ENCODE measurements around the gene VMO1.
A peak's percentile ranks its signal among the peaks of the same experiment; 100 is the strongest.

The VMO1 gene

GRCh38 chr17:4796552-4796920 lies 10.4 kb upstream of the VMO1 start:
- peak; percentile 67 for DNase-seq

GRCh38 chr17:4795168-4795567 lies 9.0 kb upstream of the VMO1 start:
- DNase-seq: no peak

DNA sequence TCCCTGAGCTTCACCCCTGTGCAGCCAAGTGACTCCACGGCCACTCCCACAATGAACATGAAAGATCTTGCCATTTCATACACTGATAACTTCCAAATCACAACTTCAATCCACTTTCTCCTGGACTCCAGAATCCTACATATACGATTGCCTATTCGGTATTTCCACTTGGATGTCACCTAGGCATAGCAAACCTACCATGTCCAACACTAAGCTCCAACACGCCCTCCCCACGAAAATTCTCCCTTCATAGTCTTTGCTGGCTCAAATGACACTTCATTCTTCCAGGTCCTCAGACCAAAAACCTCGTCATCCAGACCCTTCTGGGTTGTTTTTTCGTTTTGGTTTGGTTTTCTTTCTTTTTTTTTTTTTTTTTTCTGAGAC lies 4.5 kb upstream of the VMO1 start:
- no peak for DNase-seq

DNA sequence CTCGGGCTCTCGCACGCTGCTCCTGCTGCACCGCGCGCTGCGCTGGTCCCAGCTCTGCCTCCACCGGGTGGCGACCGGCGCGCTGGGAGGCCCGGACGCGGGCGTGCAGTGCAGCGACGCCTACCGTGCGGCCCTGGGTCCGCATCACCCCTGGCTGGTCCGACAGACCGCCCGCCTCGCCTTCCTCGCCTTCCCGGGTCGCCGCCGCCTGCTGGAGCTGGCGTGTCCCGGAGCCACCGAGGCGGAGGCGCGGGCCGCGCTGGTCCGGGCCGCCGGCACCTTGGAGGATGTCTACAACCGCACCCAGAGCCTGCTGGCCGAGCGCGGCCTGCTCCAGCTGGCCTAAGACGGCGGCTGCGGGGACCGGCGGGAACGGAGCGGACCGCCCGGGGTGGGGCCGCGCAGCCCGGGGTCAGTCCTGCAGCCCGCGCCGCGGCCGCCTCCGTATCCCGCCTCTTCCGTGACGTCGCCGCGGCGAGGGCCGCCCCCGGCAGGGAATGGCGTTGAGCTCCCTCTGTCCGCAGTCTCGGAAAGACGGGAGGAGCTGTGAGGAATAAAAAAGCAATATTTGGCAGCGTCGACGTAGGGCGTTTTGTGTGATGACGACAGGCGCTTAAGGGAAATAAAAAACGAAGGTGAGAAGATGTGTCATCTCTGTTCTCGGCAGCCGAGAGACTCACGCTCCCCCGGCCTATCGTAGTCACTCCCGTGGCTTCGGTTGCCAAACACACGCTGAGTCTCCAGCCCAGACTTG lies 4.0 kb upstream of the VMO1 start:
- DNase-seq: peak; percentile 85

GRCh38 chr17:4789701-4789950 lies 3.5 kb upstream of the VMO1 start:
- no peak for DNase-seq

- DNase-seq: no peak
Observed at GRCh38 chr17:4788807-4789700, 2.9 kb upstream of the VMO1 start, which contains the start of gene GLTPD2. Gene GLTPD2 (plus strand): TSS chr17:4788964. CDS start chr17:4789012, 48 bp downstream.

DNA sequence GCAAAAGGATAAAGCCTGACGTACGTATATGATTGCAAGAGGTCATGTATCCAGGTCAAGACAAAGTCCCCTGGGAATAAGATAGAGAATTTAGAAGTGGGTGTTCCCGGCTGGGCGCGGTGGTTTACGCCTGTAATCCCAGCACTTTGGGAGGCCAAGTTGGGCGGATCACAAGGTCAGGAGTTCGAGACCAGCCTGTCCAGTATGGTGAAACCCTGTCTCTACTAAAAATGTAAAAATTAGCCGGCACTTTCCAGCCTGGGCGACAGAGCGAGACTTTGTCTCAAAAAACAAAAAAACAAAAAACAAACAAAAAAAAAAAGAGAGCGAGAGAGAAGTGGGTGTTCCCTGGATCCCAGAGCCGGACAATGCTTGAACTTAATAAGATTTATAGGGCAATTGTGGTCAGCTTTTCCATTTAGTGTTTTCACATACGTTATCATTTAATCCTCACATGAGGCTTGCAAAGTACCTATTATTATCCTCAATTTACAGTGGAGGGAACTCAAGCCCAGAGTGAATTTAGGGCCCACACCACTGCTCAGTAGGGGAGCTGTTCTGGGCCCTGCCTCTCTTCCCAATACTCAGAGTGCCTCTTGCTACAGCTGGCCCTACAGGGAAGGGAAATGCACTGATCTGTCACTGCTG lies 2.1 kb upstream of the VMO1 start:
- no peak for DNase-seq

DNA sequence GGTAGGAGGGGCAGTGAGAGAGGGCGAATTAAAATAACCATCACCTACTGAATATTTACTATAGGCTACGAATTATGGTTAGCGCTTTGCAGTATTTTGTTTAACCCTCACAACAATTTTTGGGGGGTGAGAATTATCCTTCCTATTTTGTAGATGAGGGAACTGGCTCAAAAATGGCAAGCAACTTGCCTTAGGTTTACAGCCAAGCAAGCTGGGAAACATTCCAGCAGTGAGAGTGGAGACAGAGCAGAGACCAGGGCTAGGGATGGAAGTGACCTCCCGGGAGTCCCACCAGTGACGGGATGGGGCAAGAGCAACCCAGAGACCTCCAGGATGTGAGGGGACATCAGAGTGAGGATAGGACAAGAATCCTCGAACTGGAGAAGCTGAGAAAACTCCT lies 352 bp upstream of the VMO1 start:
- DNase-seq: no peak

DNA sequence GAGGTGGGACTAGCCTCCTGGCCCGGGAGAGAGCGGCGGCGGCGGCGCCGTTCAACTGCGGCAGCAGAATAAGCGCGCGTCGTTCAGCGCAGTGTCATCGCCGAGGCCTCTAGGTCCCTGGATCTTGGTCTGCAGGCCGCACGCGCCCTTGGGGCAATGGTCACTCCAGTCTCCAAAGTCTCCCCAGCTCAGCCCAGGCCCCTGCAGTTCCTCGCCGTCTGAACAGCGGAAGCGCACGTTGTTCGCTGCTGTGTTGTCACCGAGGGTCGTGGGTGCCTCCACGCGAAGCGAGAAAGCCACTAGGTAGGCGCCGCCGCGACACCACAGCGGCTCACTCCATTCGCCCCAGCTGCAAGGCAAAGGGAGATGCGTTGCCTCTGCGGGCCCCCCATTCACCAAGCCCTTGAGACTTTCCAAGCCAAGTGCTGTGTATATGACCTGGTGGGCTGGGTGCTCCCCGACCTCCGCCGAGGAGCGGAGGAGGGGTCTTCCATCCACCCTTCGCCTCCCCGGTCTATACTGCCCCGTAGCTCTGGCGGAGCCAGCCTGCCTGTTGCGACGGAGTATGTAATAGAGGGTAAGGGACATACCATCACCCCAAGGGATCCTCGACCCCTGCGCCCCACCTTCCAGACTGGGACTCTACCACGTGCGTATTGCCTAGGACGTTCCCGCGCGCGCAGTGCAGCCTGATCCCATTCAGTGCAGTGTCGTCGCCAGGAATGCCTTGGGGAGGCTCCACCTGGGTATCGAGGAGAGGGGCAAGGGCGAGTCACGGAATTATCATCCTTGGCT lies 656 bp downstream of the VMO1 start:
- no peak for DNase-seq

- DNase-seq: no peak
Observed at GRCh38 chr17:4782652-4783051, 3.5 kb downstream of the VMO1 start.

GRCh38 chr17:4780325-4780955 lies 5.7 kb downstream of the VMO1 start:
- DNase-seq: no peak

- no peak for DNase-seq
Observed at GRCh38 chr17:4777969-4778760, 8.0 kb downstream of the VMO1 start.

DNA sequence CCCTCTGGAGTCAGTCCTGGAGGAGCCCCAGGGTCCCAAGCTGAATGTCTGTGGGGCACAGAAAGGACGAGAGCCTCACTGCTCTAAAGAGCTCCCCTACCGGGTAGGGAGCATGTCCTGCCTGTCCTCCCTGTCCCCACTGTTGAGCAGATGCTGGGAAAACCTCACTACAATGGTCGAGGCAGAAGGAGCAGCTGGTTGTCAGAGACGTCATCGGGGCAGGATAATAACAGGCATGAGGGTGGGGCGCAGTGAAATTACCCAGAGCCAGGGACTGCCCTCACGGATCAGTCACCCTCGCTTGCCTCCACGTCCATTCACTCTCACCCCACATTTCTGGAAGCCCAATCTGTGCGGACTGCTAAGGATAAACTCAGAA lies 13.9 kb downstream of the VMO1 start:
- DNase-seq: no peak

- no peak for DNase-seq
Observed at GRCh38 chr17:4771519-4772234, 14.5 kb downstream of the VMO1 start, which contains the start of gene TM4SF5. Gene TM4SF5 (plus strand): TSS chr17:4771886. CDS start chr17:4771923, 37 bp downstream.

- DNase-seq: no peak
Observed at GRCh38 chr17:4769628-4770027, 16.5 kb downstream of the VMO1 start.

GRCh38 chr17:4768298-4768697 lies 17.9 kb downstream of the VMO1 start:
- DNase-seq: no peak

GRCh38 chr17:4766723-4767122 lies 19.4 kb downstream of the VMO1 start:
- no peak for DNase-seq

- DNase-seq: no peak
Observed at GRCh38 chr17:4766201-4766600, 20.0 kb downstream of the VMO1 start.

DNA sequence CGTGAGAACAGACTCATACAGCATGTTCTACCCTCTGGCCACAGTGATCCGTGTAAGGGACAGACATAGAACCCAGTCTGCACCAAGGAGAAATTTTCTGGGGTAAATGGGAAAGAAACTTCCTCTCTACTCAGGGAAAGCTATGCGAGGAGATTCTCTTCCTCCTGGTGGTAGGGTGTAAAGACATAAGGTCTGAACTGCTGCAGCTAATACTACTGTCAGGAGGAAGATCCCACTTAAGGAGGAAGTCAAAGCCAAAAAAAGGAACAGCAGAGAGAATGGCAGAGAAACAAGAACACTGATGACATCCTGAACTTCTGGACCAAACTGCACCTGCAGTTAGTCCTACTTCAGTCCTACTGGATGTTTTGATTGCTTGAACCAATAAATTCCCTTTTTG lies 21.6 kb downstream of the VMO1 start:
- no peak for DNase-seq

- no peak for DNase-seq
Observed at GRCh38 chr17:4759776-4760236, 26.4 kb downstream of the VMO1 start.

GRCh38 chr17:4753392-4753791 lies 32.8 kb downstream of the VMO1 start:
- DNase-seq: no peak
